NCI-H187 (cell line): ENCODE data around the gene MYO5B.
"Not testable (repeated sequence)": the region's sequence is repeated elsewhere in the genome, so short reads cannot be mapped to it uniquely, and the experiment has no call there.

Experiments used
- DNase-seq, 2 experiments: peaks; one replicate each; lab custom pipeline; 2025; lab: John Stamatoyannopoulos, UW

Gene MYO5B

DNA sequence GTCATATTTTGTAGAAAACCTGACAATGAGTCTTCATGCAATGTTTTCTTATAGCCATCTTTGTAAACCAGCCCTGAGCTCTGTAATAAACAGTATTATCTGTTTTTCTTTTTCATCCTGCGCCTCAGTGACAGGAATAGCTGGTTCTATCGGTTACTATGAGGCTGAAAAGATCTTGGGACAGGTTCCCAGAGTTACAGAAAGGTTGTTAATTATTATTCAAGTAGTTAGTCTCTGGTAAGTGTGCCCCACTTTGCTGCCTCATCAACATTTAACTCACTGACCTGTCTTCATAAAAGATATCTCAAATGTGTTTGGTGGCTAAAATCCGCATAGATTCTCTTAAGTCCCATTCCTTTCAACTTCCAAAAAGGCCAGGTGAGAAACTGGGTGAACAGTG lies 400.2 kb downstream of the MYO5B start:
- no peak for DNase-seq

DNA sequence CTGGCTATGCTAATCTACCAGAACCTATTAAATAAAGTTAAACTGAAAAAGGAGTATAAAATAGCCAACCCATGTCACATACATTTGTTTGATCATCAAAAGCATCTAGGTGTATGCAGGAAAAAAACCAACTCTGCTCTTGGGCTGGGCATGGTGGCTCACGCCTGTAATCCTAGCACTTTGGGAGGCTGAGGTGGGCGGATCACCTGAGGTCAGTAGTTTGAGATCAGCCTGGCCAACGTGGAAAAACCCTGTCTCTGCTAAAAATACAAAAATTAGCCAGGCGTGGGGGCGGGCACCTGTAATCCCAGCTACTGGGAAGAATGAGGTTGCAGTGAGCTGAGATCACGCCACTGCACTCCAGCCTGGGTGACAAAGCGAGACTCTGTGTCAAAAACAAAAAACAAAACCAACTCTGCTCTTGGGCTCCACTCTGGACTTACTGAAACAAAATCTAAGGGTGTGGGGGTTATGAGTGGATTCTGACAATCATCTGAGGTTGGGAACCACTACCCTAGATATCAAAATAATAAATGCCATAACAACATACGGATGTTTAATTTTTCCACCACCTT lies 405.3 kb downstream of the MYO5B start:
- DNase-seq, result not testable (repeated sequence)

DNA sequence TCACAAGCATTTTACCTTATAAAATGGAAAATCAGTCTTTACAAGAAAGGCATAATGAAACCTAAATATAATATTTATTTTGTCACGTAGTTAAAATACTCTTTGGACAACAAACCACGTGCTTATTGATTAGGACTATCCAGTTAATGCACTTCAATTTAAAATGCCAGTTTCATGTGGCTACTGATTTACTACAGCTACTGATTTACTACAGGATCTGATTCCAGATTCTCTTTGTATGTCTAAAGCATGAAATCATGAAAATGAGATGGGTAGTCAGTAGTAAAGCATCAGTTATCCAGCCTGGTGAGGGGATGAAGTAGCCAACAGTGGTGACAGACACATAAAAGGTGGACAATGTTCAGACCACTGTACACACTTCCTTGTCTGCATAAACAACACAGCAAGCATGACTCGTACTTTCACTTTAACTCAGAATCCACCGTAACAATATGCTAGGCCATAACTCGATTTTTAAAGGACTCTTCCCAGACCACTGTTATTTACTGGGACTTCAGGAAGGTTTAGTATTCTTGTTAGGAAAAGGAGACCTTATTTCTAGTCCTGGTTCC lies 406.5 kb downstream of the MYO5B start:
- DNase-seq, result no peak

DNA sequence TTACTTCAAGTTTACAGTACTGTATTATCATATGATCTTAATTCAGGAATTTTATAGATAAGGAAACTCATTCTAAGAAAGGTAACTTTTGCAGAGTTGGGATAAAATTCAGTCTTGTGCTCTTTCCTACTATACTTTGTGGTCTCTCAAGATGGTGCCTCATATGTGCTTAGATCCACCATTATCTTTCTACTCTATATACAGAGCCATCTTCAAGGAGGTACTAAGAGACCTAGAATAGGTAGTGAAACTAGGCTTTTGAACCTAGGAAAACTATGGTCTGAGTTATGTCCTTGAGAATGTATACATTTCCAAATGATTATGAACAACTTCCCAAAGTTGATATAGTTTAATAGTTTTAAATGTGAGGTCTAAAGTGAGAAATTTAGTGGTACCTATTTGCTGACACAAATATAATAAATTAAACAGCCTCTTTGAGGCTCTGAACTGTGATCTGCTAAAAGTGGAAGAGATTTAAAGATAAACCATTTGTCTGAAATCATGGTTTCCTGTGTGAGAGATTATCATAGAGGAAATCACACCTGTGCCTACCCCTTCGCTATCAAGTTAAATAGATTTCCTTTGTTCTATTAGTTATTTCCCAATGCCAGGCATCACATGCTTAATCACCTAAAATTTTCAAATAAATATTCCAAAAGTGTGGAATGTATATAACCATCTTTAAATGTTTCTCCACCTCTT lies 408.8 kb downstream of the MYO5B start:
- DNase-seq, result no peak

DNA sequence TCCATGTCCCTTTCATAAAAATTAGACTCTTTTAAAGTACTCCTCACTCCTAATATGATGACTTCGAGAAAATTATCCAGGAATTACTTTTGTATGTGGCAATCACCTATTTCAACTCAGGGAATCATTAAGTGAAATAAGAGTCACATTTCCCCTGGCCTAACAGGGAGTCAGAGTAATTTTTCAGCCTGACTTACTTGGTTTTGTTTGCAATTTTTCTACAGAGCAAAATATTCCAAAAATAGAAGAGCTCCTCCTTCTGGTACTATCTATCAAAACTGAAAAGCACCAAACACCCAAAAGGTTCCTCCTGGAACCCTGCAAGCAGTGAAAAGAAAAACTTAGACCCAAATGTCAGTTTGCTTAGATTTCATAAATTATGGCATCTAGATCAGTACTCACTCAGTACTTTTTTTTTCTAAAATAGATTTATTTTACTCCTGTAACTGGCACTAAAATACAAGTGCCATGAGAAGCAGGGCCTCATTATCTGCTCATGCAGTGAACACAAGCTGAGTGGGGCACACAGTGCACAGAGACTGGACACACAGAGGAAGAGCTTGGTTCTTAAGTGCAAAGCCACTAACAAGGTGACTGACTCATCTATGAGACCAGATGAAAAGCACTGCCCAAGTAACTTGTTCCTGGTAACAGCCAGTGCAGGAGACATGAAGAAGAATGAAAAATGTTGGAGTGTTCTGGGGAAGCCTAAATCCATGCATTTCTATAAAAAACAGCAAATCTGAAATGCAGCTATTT lies 410.3 kb downstream of the MYO5B start:
- DNase-seq, result no peak

DNA sequence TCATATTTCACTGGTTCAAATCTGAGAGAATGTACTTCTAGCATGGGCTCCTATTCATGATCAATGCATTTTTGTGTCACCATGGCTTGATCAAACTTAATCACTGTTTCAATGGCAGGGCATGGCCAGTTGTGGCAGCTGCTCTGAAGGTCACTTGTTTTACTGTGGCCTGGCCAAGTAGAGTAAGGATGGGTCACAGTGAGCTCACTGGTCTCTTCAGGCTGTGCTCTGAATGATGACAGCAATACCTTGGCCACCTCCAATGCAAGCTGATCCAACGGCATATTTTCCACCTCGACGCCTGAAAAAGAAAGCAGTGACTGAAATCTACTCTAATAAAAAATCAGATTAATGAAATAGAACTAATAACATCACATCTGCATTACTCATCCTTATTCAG lies 411.3 kb downstream of the MYO5B start:
- DNase-seq, result not testable (repeated sequence)

DNA sequence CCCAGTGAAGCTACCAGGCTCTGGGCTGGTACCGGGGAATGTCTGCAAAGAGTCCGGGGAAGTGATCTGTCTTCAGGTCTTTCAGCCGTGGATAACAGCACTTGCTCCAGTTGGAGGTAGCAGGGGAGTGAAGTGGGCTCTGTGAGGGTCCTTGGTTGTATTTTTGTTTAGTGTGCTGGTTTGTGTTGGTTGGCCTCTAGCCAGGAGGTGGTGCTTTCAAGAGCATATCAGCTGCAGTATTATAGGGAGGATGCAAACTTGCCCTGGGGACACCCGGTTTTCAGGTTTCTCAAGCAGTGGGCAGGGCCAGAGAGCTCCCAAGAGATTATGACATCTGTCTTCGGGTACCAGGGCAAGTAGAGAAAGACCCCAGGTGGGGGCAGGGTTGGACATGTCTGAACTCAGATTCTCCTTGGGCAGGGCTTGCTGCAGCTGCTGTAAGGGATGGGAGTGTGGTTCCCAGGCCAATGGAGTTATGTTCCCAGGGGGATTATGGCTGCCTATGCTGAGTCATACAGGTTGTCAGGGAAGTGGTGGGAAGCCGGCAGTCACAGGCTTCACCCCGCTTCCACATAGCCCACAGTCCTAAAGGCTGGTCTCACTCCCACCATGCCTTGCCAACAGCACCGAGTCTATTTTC lies 416.0 kb downstream of the MYO5B start:
- DNase-seq, result no peak
